ENCODE results near the gene PRDM2. TPM values are rescaled to one million over a fixed set of nuclear protein-coding genes. Genes with fewer than 3 reads are reported as not detected.

PRDM2 gene
- total RNA-seq, 1 donor from 2014 or later, result 44.3 TPM

GRCh38 chr1:13788795-13789194 is 88.8 kb downstream of the PRDM2 start:
- no peak overlapping the region for H3K4me3 Mint-ChIP-seq (ENCODE audit: low read depth)
- no peak for DNase-seq (ENCODE audit: low spot score, unreplicated experiment)
- H3K27ac Mint-ChIP-seq, result no peak overlapping the region
- TF ChIP-seq CTCF (IDR thresholded peaks at IDR 0.05; ENCODE audit: unreplicated experiment), result no peak
- H3K9me3 Mint-ChIP-seq (ENCODE audit: low read depth), result no peaks in the 10 kb centered on the region
- peaks cover 5% of the 10 kb centered on the region for H3K4me1 Mint-ChIP-seq (ENCODE audit: low read depth)
- H3K36me3 Mint-ChIP-seq (ENCODE audit: insufficient read depth), result peaks cover 5% of the 10 kb centered on the region
- no peaks in the 10 kb centered on the region for H3K27me3 Mint-ChIP-seq

GRCh38 chr1:13790290-13791030 is 90.5 kb downstream of the PRDM2 start:
- TF ChIP-seq CTCF (IDR thresholded peaks at IDR 0.05; ENCODE audit: unreplicated experiment), result no peak
- peak overlapping the region; percentile 15 for H3K27ac Mint-ChIP-seq
- H3K9me3 Mint-ChIP-seq (ENCODE audit: low read depth), result no peaks in the 10 kb centered on the region
- H3K4me1 Mint-ChIP-seq (ENCODE audit: low read depth), result no peaks in the 10 kb centered on the region
- H3K4me3 Mint-ChIP-seq (ENCODE audit: low read depth), result no peak overlapping the region
- H3K27me3 Mint-ChIP-seq, result no peaks in the 10 kb centered on the region
- peaks cover 10% of the 10 kb centered on the region for H3K36me3 Mint-ChIP-seq (ENCODE audit: insufficient read depth)
- DNase-seq (ENCODE audit: low spot score, unreplicated experiment), result no peak

GRCh38 chr1:13792419-13792818 is 92.4 kb downstream of the PRDM2 start:
- DNase-seq (ENCODE audit: low spot score, unreplicated experiment), result no peak
- no peak for TF ChIP-seq CTCF (IDR thresholded peaks at IDR 0.05; ENCODE audit: unreplicated experiment)
- no peaks in the 10 kb centered on the region for H3K4me1 Mint-ChIP-seq (ENCODE audit: low read depth)
- H3K27me3 Mint-ChIP-seq, result no peaks in the 10 kb centered on the region
- peak overlapping the region; percentile 27 for H3K27ac Mint-ChIP-seq
- peaks cover 8% of the 10 kb centered on the region for H3K36me3 Mint-ChIP-seq (ENCODE audit: insufficient read depth)
- no peak overlapping the region for H3K4me3 Mint-ChIP-seq (ENCODE audit: low read depth)
- H3K9me3 Mint-ChIP-seq (ENCODE audit: low read depth), result no peaks in the 10 kb centered on the region

- no peak for DNase-seq (ENCODE audit: low spot score, unreplicated experiment)
- H3K36me3 Mint-ChIP-seq (ENCODE audit: insufficient read depth), result peaks cover 8% of the 10 kb centered on the region
- no peak for TF ChIP-seq CTCF (IDR thresholded peaks at IDR 0.05; ENCODE audit: unreplicated experiment)
- no peaks in the 10 kb centered on the region for H3K9me3 Mint-ChIP-seq (ENCODE audit: low read depth)
- H3K27me3 Mint-ChIP-seq, result no peaks in the 10 kb centered on the region
- no peak overlapping the region for H3K27ac Mint-ChIP-seq
- H3K4me1 Mint-ChIP-seq (ENCODE audit: low read depth), result no peaks in the 10 kb centered on the region
- no peak overlapping the region for H3K4me3 Mint-ChIP-seq (ENCODE audit: low read depth)
These were observed 93.2 kb downstream of the PRDM2 start for GRCh38 chr1:13793088-13793730.

GRCh38 chr1:13794231-13795187 is 94.5 kb downstream of the PRDM2 start:
- H3K9me3 Mint-ChIP-seq (ENCODE audit: low read depth), result no peaks in the 10 kb centered on the region
- H3K4me3 Mint-ChIP-seq (ENCODE audit: low read depth), result no peak overlapping the region
- TF ChIP-seq CTCF (IDR thresholded peaks at IDR 0.05; ENCODE audit: unreplicated experiment), result no peak
- DNase-seq (ENCODE audit: low spot score, unreplicated experiment), result no peak
- H3K4me1 Mint-ChIP-seq (ENCODE audit: low read depth), result no peaks in the 10 kb centered on the region
- no peak overlapping the region for H3K27ac Mint-ChIP-seq
- H3K36me3 Mint-ChIP-seq (ENCODE audit: insufficient read depth), result peaks cover 8% of the 10 kb centered on the region
- H3K27me3 Mint-ChIP-seq, result no peaks in the 10 kb centered on the region
